KMS-11 (cell line): Measurements from ENCODE around the gene SLC7A1.

ENCODE experiments used
- H2AFZ ChIP-seq: fragments of 200-600 bp; sonication (generic); 2 replicates; pipeline ENCODE4 v1.6.1; 2016; ENCODE audit warnings: antibody characterized with exemption, mixed run types, low read depth
- H3K27ac ChIP-seq: fragments of 200-600 bp; sonication (generic); 2 replicates; pipeline ENCODE4 v1.6.1; 2016; ENCODE audit warnings: mild to moderate bottlenecking, mixed run types
- H3K27me3 ChIP-seq: fragments of 200-600 bp; sonication (generic); 2 replicates; pipeline ENCODE4 v1.6.1; 2017; ENCODE audit warnings: mild to moderate bottlenecking, low read depth, mixed run types, moderate library complexity; ENCODE audit not compliant: insufficient read depth
- H3K36me3 ChIP-seq: fragments of 200-600 bp; sonication (generic); 2 replicates; pipeline ENCODE4 v1.6.1; 2017; ENCODE audit warnings: mild to moderate bottlenecking, mixed run types; ENCODE audit not compliant: insufficient read depth
- H3K4me1 ChIP-seq: fragments of 200-600 bp; sonication (generic); 2 replicates; pipeline ENCODE4 v1.6.1; 2016; ENCODE audit warnings: mild to moderate bottlenecking, low read depth, mixed run types; ENCODE audit not compliant: poor library complexity, severe bottlenecking
- H3K4me2 ChIP-seq: fragments of 200-600 bp; sonication (generic); 2 replicates; pipeline ENCODE4 v1.7.0; 2016; ENCODE audit warnings: mild to moderate bottlenecking, mixed run types
- H3K4me3 ChIP-seq: fragments of 200-600 bp; sonication (generic); IDR thresholded peaks from 2 replicates; pipeline ENCODE4 v1.6.1; 2017; ENCODE audit warnings: low read depth, low read length, mixed read lengths; ENCODE audit not compliant: insufficient read depth
- H3K79me2 ChIP-seq: fragments of 200-600 bp; sonication (generic); 2 replicates; pipeline ENCODE4 v1.6.1; 2016; ENCODE audit warnings: low read depth, mixed run types; ENCODE audit not compliant: insufficient read depth
- H3K9ac ChIP-seq: fragments of 200-600 bp; sonication (generic); 2 replicates; pipeline ENCODE4 v1.6.1; 2016; ENCODE audit warnings: mild to moderate bottlenecking, mixed run types
- H4K20me1 ChIP-seq: fragments of 200-600 bp; sonication (generic); 2 replicates; pipeline ENCODE4 v1.6.1; 2016; ENCODE audit warnings: mild to moderate bottlenecking, mixed run types; ENCODE audit not compliant: insufficient read depth
- TF ChIP-seq, protein P1 (sequence below): fragments of 200-600 bp; sonication (generic); conservative IDR thresholded peaks from 2 replicates; pipeline ENCODE4 v1.6.1; 2017; ENCODE audit warnings: low read depth, mild to moderate bottlenecking, antibody characterized with exemption, low read length, moderate library complexity, mixed read lengths

The SLC7A1 gene

DNA sequence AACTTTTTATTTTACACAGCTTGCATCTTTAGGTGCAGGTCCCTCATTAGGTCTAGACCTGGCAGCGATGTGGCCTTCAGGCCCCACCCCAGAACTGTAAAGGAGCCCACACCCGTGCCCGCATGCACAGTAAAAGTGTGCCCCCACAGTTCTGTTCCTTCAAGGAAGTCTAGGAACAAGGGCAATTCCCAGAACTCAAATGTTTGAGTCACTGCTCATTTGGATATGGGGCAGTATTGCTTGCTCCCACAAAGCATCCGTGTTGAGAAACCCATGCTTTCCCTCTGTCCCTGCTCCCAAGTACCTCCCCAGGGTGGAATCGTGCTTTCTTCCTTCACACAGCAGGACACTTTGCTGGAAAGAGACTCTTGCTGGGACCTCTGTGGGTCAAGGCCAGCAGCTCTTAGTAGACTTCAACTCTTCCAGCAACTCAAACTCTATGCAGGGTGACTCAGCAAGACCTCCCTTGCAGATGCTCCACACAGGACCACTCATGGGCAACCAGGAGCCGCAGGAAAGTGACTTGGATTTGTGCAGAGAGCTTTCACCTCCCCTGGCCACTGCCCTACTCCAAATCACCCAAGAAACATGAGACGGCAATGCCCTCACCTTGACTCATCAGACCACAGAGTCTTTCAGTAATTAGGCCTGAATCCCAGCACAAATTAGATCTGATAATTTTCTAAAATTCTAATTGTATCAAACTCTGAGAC lies 12.3 kb downstream of the SLC7A1 start:
- TF ChIP-seq, protein P1, sequence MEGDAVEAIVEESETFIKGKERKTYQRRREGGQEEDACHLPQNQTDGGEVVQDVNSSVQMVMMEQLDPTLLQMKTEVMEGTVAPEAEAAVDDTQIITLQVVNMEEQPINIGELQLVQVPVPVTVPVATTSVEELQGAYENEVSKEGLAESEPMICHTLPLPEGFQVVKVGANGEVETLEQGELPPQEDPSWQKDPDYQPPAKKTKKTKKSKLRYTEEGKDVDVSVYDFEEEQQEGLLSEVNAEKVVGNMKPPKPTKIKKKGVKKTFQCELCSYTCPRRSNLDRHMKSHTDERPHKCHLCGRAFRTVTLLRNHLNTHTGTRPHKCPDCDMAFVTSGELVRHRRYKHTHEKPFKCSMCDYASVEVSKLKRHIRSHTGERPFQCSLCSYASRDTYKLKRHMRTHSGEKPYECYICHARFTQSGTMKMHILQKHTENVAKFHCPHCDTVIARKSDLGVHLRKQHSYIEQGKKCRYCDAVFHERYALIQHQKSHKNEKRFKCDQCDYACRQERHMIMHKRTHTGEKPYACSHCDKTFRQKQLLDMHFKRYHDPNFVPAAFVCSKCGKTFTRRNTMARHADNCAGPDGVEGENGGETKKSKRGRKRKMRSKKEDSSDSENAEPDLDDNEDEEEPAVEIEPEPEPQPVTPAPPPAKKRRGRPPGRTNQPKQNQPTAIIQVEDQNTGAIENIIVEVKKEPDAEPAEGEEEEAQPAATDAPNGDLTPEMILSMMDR, result no peak
- no peak overlapping the region for H3K27ac ChIP-seq
- H3K36me3 ChIP-seq, result no peaks in the 10 kb centered on the region
- H4K20me1 ChIP-seq, result no peaks in the 10 kb centered on the region
- no peak overlapping the region for H3K4me2 ChIP-seq
- peaks cover 97% of the 10 kb centered on the region for H3K79me2 ChIP-seq
- H2AFZ ChIP-seq, result no peak overlapping the region
- H3K4me1 ChIP-seq, result peaks cover 3% of the 10 kb centered on the region
- H3K9ac ChIP-seq, result no peak overlapping the region
- H3K4me3 ChIP-seq, result no peak overlapping the region
- H3K27me3 ChIP-seq, result no peaks in the 10 kb centered on the region

DNA sequence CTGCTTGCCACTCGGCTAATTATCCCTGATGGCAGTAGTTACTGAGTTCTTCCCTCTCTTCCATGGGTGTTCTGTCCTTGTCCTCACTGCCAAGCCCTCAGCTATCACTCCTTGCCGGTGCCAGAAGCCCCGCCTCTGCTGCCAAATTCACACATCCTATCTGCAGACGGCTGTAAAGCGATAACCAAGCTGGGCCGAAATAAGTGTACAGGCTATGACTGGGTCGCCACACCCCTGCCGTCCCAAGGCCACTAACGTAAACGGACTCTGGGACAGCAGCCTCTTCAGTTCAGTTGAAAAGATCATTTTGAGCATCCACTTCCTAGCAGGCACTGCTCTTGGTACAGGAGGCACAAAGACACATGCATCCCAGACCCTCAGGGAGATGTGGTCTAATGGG lies 13.3 kb downstream of the SLC7A1 start:
- Histone ChIP-seq H3K27ac (no peak overlapping the region), H3K9ac (no peak overlapping the region)
- TF ChIP-seq, protein P1, result no peak

DNA sequence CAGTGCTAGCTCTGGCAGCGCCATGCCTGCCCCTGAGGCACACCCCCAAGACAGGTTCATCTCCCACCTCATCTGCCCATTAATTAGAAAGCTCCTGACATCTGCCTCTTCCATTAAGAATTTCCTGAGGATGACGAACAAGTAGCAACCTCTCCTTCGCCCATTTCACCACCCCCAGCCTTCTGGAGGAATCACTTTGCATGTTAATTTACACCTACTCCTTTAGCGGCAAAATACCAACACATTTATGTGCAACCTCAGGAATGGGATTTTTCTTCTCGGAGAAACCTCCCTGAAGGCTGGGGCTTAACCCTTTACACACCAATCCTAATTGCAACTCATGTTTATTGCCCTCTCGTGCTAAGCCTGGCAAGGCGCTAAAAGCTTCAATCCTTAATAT lies 13.8 kb downstream of the SLC7A1 start:
- Histone ChIP-seq H4K20me1 (no peaks in the 10 kb centered on the region), H3K4me2 (no peak overlapping the region)

More for the DNA sequence above, 13.3 kb downstream of the SLC7A1 start:
- Histone ChIP-seq H3K27me3 (no peaks in the 10 kb centered on the region), H2AFZ (no peak overlapping the region), H4K20me1 (no peaks in the 10 kb centered on the region), H3K4me1 (peaks cover 3% of the 10 kb centered on the region), H3K4me2 (no peak overlapping the region), H3K79me2 (peaks cover 95% of the 10 kb centered on the region), H3K36me3 (no peaks in the 10 kb centered on the region), H3K4me3 (no peak overlapping the region)

DNA sequence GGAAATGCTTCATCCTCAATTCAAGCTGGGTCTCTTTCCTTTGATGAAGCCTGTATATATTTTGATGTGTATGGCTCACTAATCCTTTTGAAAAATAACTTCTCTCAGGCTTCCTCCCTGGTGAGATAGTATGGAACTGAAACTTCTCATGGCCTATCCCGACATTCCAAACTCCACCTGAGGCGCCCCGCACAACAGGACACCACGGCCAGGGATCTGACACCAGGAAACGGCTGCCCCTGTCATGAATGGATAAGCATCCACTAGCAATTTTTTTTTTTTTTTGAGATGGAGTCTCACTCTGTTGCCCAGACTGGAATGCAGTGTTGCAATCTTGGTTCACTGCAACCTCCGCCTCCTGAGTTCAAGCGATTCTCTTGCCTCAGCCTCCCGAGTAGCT lies 16.4 kb downstream of the SLC7A1 start:
- H3K4me3 ChIP-seq, result no peak overlapping the region
- H3K4me1 ChIP-seq, result peaks cover 3% of the 10 kb centered on the region
- no peak overlapping the region for H3K27ac ChIP-seq
- no peak overlapping the region for H3K4me2 ChIP-seq
- H3K79me2 ChIP-seq, result peaks cover 93% of the 10 kb centered on the region
- H3K9ac ChIP-seq, result no peak overlapping the region
- no peaks in the 10 kb centered on the region for H3K36me3 ChIP-seq
- H4K20me1 ChIP-seq, result no peaks in the 10 kb centered on the region
- no peak overlapping the region for H2AFZ ChIP-seq
- no peaks in the 10 kb centered on the region for H3K27me3 ChIP-seq
- TF ChIP-seq, protein P1, result no peak

More for the DNA sequence above, 13.8 kb downstream of the SLC7A1 start:
- Histone ChIP-seq H3K79me2 (peaks cover 95% of the 10 kb centered on the region), H2AFZ (no peak overlapping the region), H3K4me1 (peaks cover 3% of the 10 kb centered on the region), H3K27me3 (no peaks in the 10 kb centered on the region), H3K9ac (no peak overlapping the region), H3K36me3 (no peaks in the 10 kb centered on the region), H3K27ac (no peak overlapping the region), H3K4me3 (no peak overlapping the region)
- TF ChIP-seq, protein P1, result no peak
